Thoracic aorta (tissue), 2 donors: ENCODE data around the gene NPAS3. TPM values are rescaled to one million over a fixed set of nuclear protein-coding genes. Genes with fewer than 3 reads are reported as not detected.

ENCODE experiments used
- ATAC-seq: fragments of 150-250 bp; one replicate; pipeline ENCODE4 v1.8.0; 2017; ENCODE audit warnings: low read depth; ENCODE audit not compliant: insufficient number of reproducible peaks, low FRiP score
- DNase-seq: peaks from one replicate; pipeline ENCODE4 v3.0.0-alpha.2; 2020; ENCODE audit warnings: low spot score
- H3K27ac ChIP-seq, 2 donors: fragments of 200-600 bp; sonication (generic); 1 replicate in 1 of 2; 2 replicates in 1 of 2; pipeline ENCODE4 v1.5.1; 2016; ENCODE audit warnings: mild to moderate bottlenecking in 2 of 2, moderate library complexity in 2 of 2
- H3K27me3 ChIP-seq: fragments of 200-600 bp; sonication (generic); replicated peaks from 2 replicates; pipeline ENCODE4 v1.6.0; 2016; ENCODE audit warnings: mild to moderate bottlenecking; ENCODE audit not compliant: insufficient read depth
- H3K36me3 ChIP-seq: fragments of 200-600 bp; sonication (generic); one replicate; pipeline ENCODE4 v1.5.1; 2016
- H3K4me1 ChIP-seq, 2 donors: fragments of 200-600 bp; sonication (generic); 1 replicate in 1 of 2; 2 replicates in 1 of 2; pipeline versions ENCODE4 v1.5.1 to v1.6.0; 2016; ENCODE audit warnings: low read depth in 2 of 2, mild to moderate bottlenecking in 1 of 2; ENCODE audit not compliant: control insufficient read depth in 1 of 2
- H3K4me3 ChIP-seq: fragments of 200-600 bp; sonication (generic); 2 replicates; pipeline ENCODE4 v1.5.1; 2016; ENCODE audit warnings: mild to moderate bottlenecking
- H3K9me3 ChIP-seq: fragments of 200-600 bp; sonication (generic); 2 replicates; pipeline ENCODE4 v1.5.1; 2016
- total RNA-seq, 2 donors: library from RNA; depleted of rRNA; stranded (reverse); fragments of >200 nt; gene quantifications; one replicate each; pipeline versions ENCODE4 v1.1.0 to v1.2.3, GENCODE V29; 2016
- TF ChIP-seq, protein P1 (sequence below): fragments of 200-600 bp; sonication (generic); IDR thresholded peaks from one replicate; pipeline ENCODE4 v1.5.1; 2019; ENCODE audit warnings: antibody characterized with exemption

The NPAS3 gene
- total RNA-seq, 2 donors from 2014 or later = 1.1 TPM; not detected in 1

DNA sequence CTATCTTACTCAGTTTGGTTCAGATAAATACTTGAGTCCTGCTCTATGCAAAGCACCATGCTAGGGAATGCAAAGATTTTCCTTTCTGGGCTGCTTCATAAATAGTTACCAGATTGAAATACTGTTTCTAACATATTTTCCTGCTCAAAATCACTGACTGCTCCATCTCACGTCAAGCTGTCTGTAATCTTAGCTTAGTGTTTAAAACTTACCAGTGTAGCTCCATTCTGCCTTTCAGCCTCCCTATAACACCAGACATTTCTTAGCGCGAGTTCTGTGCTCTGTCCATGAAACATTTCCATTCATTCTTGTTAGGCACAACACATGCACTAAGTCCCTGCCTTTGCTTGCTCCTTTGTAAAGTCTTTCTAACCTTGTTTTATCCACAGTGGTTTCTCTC is 129.4 kb downstream of the NPAS3 start:
- no peak overlapping the region for H3K4me3 ChIP-seq
- H3K36me3 ChIP-seq = no peaks in the 10 kb centered on the region
- no peak for ATAC-seq
- TF ChIP-seq, protein P1, sequence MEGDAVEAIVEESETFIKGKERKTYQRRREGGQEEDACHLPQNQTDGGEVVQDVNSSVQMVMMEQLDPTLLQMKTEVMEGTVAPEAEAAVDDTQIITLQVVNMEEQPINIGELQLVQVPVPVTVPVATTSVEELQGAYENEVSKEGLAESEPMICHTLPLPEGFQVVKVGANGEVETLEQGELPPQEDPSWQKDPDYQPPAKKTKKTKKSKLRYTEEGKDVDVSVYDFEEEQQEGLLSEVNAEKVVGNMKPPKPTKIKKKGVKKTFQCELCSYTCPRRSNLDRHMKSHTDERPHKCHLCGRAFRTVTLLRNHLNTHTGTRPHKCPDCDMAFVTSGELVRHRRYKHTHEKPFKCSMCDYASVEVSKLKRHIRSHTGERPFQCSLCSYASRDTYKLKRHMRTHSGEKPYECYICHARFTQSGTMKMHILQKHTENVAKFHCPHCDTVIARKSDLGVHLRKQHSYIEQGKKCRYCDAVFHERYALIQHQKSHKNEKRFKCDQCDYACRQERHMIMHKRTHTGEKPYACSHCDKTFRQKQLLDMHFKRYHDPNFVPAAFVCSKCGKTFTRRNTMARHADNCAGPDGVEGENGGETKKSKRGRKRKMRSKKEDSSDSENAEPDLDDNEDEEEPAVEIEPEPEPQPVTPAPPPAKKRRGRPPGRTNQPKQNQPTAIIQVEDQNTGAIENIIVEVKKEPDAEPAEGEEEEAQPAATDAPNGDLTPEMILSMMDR = no peak
- no peaks in the 10 kb centered on the region for H3K4me1 ChIP-seq
- no peaks in the 10 kb centered on the region for H3K27me3 ChIP-seq
- no peak overlapping the region for H3K27ac ChIP-seq
- DNase-seq = no peak
- no peaks in the 10 kb centered on the region for H3K9me3 ChIP-seq

DNA sequence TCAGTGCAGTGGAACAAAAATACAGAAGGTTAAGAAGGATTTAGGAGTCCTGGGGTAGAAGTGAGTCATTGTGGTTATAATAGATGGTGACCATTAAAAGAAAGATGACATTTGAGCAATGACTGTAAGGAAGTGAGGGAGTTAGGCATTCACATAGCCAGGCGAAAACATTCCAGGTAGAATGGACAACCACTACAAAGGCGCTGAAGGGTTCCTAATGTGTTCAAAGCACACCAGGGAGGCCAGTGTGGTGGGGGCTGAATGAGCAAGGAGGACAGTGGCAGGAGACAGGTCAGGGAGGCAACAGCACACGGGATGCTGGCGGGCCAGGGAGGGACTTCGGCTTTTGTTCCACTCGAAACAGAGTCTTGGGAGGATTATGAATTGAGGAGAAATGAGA is 129.9 kb downstream of the NPAS3 start:
- Histone ChIP-seq H3K36me3 (no peaks in the 10 kb centered on the region), H3K4me3 (no peak overlapping the region), H3K27ac (no peak overlapping the region), H3K4me1 (no peaks in the 10 kb centered on the region), H3K9me3 (no peaks in the 10 kb centered on the region), H3K27me3 (no peaks in the 10 kb centered on the region)
- TF ChIP-seq, protein P1 = no peak
- no peak for ATAC-seq
- no peak for DNase-seq

DNA sequence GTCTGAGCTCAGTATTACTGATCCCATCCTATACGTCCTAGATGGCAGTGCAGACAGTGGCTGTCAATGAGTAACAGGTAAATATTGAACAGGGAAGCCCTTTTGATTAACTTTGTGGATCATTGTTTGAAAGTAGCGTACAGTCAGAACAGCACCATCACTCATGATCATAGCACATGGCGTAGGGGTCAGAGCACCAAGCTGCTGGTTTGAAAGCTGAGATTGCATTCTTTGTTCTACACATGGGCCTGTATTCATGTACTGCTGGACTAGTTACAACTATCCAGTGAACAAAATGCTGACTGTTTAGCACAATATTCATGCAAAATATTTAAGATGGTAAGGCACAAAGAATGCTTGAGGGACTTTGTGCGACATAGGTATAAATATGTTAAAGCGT is 131.8 kb downstream of the NPAS3 start:
- no peak for DNase-seq
- H3K9me3 ChIP-seq = no peaks in the 10 kb centered on the region
- H3K4me1 ChIP-seq = no peaks in the 10 kb centered on the region
- H3K27ac ChIP-seq = no peak overlapping the region
- TF ChIP-seq, protein P1 = no peak
- no peak for ATAC-seq
- H3K4me3 ChIP-seq = no peak overlapping the region
- no peaks in the 10 kb centered on the region for H3K36me3 ChIP-seq
- H3K27me3 ChIP-seq = no peaks in the 10 kb centered on the region

DNA sequence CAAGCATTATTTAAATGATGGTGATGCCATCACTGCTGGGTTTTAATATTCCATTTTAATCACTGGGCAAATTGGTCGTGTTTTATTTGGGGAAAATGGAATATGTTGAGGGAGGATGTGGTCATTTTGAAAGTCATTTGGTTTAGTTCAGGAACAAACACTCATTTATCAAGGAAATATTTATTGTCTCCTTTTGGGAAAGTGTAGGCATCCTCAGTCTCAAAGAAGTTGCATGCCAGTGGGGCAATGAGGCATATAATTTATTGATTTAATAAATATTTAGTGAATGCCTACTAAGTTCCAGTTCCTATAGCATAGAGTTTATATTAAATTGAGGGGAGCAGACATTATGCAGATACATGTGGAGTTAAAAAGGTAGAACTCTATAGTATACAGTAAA is 134.3 kb downstream of the NPAS3 start:
- TF ChIP-seq, protein P1 = no peak

DNA sequence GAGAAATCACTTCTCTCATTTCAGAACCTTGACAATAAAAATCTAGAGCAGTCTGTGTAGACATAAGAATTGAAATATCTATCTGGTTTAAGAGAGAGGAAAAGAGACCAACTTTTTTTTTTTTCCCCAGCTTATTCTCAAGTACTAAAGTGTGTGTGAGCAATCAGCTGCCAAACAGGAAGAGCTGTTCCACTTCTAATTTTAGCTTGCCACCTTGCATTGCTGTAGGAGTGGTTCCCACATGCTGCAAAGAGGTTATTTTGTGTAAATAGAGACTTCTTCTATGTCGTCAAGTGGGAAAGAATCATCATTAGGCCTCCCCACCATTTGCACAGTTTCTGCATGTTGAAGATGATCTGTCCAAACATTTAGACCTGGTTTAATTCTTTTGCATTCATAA is 142.6 kb downstream of the NPAS3 start:
- Histone ChIP-seq H3K27me3 (no peaks in the 10 kb centered on the region), H3K9me3 (no peaks in the 10 kb centered on the region), H3K4me1 (no peaks in the 10 kb centered on the region), H3K36me3 (no peaks in the 10 kb centered on the region), H3K4me3 (no peak overlapping the region), H3K27ac (no peak overlapping the region)
- TF ChIP-seq, protein P1 = no peak
- DNase-seq = no peak
- no peak for ATAC-seq

More for the DNA sequence above, 134.3 kb downstream of the NPAS3 start:
- Histone ChIP-seq H3K4me1 (no peaks in the 10 kb centered on the region), H3K9me3 (no peaks in the 10 kb centered on the region), H3K27me3 (no peaks in the 10 kb centered on the region), H3K4me3 (no peak overlapping the region), H3K27ac (no peak overlapping the region), H3K36me3 (no peaks in the 10 kb centered on the region)
- ATAC-seq (no peak), DNase-seq (no peak)
